GM10847 (cell line): ENCODE data around the gene KCNIP4.

ENCODE experiments used
- POLR2A ChIP-seq: IDR thresholded peaks from 2 replicates; pipeline ENCODE4 v1.6.1; 2011; ENCODE audit not compliant: insufficient read length; ENCODE audit errors: extremely low read depth

Gene KCNIP4

DNA sequence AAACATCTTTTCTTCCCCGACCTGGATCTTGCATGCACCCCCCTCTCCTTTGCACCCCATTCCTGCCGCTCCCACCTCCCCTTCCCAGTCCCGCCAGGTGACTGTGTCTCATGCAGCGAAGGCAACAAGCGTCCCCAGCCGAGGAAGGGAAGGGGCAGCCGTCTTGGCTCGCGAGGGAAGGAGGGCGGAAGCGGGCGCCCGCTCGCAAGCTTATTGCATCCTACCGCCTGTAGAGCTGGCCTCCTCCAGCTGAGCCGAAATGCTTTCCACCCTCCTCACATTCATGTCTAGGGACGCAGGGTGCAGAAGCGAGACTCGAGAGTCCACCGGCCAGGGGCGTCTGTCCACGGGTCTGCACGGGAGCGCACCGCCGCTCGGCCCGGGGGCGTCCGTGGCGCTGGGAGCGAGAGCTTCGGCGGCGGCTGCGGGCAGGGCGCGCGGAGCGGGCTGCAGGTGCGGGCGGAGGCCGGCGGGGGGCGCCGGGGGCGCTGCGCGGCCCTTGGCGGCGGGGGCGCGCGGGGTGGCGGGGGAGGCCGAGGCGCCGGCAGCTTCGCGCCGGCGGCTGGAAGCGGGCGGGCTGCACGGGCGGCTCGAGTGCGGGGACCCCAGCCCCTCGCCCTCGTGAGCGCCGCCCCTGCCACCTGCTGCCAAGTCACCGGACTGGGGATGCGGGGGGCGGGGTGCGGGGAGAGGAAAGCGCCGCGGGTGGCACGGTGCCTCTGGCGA is at the start of gene KCNIP4:
TSS of gene KCNIP4 (minus strand) at position 426 of the 726 bp plus-strand sequence.
- TF ChIP-seq POLR2A: no peak

DNA sequence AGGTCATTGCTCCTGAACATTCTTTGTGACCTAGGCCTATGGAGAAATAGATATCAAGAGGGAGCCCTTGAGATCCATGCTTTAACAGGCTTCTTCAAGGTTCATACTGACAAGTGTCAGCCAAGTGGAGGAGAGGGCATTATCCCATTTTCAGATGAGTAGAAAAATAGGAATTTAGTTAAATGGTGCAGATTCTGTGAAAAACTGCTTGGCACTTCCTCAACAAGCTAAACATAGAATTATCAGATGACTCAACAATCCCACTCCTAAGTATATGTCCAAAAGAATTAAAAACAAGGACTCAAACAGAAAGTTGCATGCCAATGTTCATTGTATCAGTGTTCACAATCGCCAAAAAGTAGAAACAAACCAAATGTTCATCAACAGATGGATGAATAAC is 43.8 kb upstream of the KCNIP4 start:
- no peak for TF ChIP-seq POLR2A

DNA sequence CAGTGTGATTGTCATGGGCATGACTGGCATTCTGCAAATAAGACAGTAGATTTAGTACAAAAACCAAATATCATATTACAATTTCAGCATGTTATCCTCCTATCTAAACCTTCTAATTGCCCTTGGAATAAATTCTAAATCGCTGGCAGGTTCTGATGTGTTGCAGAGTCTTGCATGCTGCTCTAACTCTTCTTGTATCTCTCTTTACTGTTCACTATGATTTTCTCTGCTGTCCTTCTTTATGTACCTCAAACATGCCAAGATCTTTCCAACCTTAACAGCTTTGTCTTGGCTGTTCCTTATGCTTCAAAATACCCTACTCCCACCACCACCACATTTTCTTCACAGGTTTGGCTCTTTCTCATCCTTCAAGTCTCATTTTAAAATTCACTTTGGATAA is 43.0 kb upstream of the KCNIP4 start:
- TF ChIP-seq POLR2A: no peak

DNA sequence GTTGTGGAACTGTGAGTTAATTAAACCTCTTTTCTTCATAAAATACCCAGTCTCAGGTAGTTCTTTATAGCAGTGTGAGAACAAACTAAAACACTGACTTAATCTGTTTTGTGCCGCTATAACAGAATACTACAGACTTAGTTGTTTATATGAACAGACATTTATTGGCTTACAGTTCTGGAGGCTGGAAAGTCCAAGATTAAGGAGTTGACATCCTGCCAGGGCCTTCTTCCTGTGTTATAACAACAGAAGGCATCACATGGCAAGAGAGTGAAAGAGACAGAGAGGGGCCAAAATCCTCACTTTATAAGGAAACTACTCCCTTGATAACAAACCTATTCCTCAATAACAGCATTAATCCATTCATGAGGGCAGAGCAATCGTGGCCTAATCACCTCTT is 42.5 kb upstream of the KCNIP4 start:
- TF ChIP-seq POLR2A: no peak

DNA sequence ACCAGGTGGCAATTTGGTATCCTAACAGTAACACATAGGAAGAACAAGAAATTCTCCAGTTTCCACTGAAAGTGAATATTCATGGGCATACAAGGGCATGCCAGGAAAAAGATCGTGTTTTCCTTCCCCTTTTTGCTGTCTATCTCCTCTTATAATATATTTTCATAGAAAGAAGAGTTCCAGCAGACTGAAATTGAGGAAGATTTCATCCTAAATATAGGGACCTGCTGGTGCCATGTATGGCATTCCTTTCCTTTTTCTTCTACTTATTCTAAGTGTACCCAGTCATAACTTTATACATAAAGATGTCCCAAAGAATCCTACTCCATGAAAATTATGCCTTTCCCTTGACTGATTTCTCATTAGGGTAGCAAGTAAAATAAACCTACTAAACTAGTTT is 40.8 kb upstream of the KCNIP4 start:
- no peak for TF ChIP-seq POLR2A

DNA sequence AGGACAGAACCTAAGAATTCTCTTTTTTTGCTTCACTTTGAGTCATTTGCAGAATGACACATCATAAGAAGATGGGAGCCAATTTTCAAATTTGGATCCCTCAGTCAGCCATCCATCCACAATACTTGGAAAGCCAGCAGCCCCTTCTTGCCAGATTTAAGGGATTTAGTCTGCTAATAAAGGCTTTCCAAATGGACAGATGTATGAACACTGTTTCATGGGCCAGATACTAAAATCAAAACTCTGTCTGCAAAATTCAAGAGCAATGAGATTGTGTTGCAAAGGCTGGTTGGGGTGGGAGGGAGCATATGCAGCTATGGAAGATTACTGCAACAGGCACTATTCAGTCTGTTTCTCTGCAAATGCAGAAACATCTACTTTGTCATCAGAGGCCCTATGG is 37.7 kb upstream of the KCNIP4 start:
- TF ChIP-seq POLR2A: no peak

DNA sequence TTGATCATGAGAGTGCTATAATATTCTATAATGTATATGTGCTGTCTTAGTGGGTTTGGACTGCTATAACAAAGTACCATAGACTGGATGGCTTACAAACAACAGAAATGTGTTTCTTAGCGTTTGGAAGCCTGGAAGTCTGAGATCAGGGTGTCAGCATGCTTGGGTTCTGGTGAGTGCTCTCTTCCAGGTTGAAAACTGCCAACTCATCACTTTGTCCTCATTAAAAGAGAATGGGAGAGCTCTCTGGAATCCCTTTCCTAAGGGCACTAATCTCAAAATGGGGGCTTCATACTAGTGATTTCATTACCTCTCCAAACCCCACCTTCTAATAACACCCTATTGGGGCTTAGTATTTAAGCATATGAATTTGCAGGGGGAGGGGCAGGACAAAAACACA is 33.5 kb upstream of the KCNIP4 start:
- TF ChIP-seq POLR2A: no peak

DNA sequence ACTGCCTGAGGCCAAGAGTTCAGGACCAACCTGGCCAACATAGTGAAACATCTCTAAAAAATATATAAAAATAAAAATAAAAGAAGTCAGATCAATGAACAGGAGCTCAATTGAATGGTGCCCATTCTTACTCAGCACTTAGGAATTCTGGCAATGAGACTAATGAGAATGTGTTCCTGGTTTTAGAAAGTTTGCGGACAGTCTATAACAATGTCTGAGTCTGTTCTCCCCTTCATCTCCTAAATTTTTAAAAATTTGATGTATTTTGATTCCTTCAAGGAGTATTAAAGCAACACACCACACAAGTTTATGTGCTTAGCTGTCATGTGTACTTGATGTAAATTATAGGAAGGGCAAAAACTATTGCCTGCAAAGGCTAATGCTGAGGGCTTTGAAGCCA is 30.6 kb upstream of the KCNIP4 start:
- TF ChIP-seq POLR2A: no peak

DNA sequence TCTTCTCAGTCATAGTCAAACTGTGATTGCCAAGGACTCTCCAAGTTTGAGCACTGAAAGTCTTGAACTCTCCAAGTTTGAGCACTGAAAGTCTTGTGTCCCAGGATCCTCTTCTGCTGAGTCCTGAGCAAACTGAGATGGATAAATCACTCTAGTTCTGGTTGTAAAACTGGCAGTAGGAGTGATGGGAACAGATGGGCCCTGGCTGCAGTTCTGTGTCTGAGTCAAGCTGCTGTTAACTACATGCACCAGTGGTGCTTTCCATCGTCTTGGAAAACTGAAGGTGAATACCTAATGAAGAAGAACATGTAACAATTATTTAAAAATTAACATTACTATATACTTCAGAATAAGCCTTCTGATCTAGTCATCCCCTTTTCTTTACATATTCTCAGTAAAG is 27.6 kb upstream of the KCNIP4 start:
- no peak for TF ChIP-seq POLR2A

DNA sequence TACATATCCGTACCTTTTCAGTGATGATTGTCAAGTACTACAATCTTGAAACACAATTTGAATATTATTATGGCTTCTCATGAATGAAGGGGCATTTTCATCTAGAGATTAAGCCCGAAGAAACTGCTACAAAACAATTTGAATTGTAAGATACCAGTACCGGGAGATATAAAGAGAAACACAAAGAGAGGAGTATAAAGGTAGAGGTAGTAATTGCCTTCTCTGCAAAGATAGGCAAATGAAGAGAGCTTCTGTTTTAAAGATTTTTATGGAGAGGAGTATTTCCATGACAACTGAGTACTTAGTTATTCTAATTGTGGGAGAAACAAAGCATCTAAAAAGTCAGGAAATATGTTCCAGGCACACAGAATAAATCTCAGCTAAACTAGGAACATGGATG is 25.3 kb upstream of the KCNIP4 start:
- no peak for TF ChIP-seq POLR2A

DNA sequence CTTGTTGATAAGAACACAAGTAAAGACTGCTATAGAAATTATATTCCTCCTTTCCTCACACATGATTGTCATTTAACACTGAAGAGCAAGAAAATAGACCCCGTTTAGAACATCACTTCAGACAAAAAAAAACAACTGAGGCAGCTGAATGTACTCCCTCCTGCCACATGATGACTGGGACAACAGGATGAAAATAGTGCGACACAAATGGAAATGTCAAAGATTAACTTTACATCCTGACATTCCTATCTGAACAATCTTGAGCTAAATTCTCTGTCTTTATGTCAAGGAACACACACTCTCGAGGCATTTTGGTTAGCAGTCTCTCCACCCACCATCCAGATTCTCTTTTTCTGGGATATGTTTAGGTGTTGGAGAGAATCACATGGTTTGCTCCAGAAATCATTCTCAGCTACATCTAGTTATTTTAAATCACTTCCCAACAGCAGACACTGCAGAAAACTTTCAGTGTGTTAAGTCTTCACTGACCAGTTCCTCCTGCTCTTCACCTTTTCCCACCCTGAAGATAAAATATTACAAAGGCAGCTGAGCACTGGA is 16.3 kb upstream of the KCNIP4 start:
- no peak for TF ChIP-seq POLR2A

DNA sequence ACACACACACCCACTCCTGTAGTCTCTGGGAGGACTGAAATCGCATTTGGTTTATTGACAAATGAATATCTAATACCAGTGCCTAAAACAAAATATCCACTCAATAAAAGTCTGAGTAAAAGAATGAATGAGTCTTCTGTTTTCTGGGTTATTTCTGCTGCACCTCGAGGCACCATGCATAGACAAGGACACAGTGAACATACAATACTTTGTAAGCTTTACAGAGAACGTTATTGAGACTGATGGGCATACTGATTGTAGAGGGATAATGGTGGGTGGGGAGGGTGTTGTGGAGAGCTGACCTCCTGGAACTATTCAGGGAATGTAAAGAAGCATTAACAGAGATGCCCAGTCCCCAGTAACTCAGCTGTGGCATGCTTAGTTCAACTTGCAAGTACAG is 14.1 kb upstream of the KCNIP4 start:
- TF ChIP-seq POLR2A: no peak

DNA sequence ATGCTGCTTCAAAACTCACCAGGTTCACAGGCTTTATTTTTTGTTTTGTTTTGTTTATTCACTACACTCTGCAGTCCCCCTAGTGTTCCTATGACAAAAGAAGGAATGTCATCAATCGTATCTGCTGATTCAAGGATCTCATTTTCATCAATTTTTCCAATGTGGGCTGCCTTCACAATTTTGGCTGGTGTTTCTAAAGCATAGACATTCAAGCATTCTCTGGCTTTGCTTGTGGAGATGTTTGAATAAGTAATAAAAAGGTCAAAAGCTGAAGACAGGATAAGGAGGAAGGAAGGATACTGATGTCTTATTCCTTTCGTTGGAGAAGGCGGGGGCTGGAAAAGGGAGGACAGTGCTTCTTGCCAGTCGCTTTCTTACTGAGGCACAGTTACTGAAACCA is 12.2 kb upstream of the KCNIP4 start:
- TF ChIP-seq POLR2A: no peak

DNA sequence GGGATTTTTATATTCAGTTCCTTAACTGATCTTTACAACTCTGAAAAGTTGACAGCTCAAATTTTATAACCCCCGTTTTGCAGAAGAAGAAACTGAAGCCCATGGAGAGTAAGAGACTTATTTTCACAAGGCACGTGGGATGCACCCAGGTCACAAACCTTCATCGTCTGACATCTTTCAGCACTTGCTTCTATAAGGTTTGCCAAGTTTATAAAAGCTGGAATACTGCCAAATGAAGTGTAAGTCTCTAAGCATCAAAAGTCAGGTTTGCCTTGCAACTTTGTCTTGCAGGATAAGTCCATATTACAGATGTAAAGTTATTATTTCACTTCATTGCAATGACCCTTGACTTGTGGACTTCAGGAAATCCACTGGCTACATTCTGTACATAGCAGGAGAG is 6.3 kb upstream of the KCNIP4 start:
- no peak for TF ChIP-seq POLR2A

DNA sequence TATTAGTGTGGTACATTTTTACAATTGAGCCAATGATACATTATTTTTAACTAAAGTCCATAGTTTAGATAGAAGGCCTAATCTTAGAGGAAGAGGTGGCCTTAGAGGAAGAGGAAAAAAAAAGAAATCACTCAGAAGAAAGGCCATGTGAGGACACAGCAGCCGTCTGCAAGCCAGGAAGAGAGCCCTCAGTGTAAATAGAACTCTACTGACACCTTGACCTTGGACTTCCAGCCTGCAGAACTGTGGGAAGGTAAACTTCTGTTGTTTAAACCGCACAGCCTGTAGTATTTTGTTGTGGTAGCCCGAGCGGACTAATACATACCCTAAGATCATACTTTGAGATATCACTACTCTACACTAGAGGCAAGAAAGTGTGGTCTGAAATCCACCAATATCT is 5.1 kb upstream of the KCNIP4 start:
- TF ChIP-seq POLR2A: no peak

DNA sequence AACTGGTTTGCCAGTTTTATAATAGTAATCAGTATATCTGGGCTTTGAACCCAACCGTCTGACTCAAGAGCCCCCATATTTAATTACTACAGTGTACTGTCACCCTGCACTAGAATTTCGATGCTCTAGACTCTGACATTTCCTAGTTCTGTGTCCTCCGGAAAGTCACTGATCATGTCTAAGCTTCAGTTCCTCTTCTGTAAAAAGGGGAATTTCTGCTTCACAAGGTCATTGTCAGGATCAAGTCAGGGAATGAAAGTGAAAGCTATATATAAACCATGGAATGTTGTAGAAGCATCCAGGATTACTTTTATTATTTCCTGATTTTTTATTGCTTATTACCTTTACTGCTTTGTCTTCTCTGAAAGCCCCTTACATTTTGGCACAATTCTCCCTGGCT is 4.0 kb upstream of the KCNIP4 start:
- TF ChIP-seq POLR2A: no peak

DNA sequence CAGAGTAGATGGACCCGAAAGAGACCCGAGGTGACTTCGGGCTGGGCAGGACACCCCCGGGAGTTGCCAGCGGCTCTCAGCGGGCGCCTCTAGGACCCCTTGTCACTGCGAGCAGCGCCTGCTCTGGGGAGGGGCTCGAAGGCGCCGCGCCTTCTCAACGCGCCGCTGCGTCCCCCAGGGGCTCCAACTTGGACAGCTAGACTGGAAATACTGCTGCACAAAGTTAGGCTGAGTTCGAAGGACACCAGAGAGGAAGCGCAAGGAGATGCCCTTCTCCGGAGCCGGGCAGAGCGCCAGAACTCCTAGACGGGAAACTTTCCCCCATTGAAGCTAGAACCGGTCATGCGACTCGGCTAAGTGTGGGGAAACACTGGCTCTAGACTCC is 493 bp upstream of the KCNIP4 start:
- TF ChIP-seq POLR2A: no peak
